Large intestine (tissue), 3 donors: Measurements from ENCODE around the gene TOMM7. TPM values are rescaled to one million over a fixed set of nuclear protein-coding genes. Genes with fewer than 3 reads are reported as not detected.
A peak's percentile ranks its signal among the peaks of the same experiment; 100 is the strongest.
"Not testable (repeated sequence)": the region's sequence is repeated elsewhere in the genome, so short reads cannot be mapped to it uniquely, and the experiment has no call there.

Source experiments
- DNase-seq, 2 donors: peaks; one replicate each; pipeline versions ENCODE4 v3.0.0 to v3.0.0-alpha.2; 2013
- H3K27ac ChIP-seq: one replicate; pipeline ENCODE4 v1.5.1; 2013; ENCODE audit warnings: low read length
- H3K27me3 ChIP-seq: 2 replicates; pipeline ENCODE4 v1.6.1; 2013; ENCODE audit warnings: low read length; ENCODE audit not compliant: control insufficient read depth, insufficient read depth
- H3K36me3 ChIP-seq: 2 replicates; pipeline ENCODE4 v1.6.1; 2013; ENCODE audit warnings: low read length; ENCODE audit not compliant: control insufficient read depth, insufficient read depth
- H3K4me1 ChIP-seq: one replicate; pipeline ENCODE4 v1.6.1; 2013; ENCODE audit warnings: low read length; ENCODE audit not compliant: control insufficient read depth, insufficient read depth
- H3K4me3 ChIP-seq: one replicate; pipeline ENCODE4 v1.5.1; 2013; ENCODE audit warnings: low read length
- H3K9me3 ChIP-seq: one replicate; pipeline ENCODE4 v1.6.1; 2013; ENCODE audit warnings: mild to moderate bottlenecking, low read depth, low read length, moderate library complexity; ENCODE audit not compliant: control insufficient read depth
- WGBS: methylation state at CpG from one replicate; pipeline ENCODE4 v1.1.5; 2013; ENCODE audit warnings: low lambda C conversion rate; ENCODE audit not compliant: insufficient coverage; 5-methylcytosine and 5-hydroxymethylcytosine counted together
- polyA plus RNA-seq: library from polyadenylated mRNA; unstranded; fragments of 120-200 nt; gene quantifications from one replicate; pipeline ENCODE4 v1.2.1, GENCODE V29; 2013

Gene TOMM7
- polyA plus RNA-seq, 1 donor = 536 TPM

DNA sequence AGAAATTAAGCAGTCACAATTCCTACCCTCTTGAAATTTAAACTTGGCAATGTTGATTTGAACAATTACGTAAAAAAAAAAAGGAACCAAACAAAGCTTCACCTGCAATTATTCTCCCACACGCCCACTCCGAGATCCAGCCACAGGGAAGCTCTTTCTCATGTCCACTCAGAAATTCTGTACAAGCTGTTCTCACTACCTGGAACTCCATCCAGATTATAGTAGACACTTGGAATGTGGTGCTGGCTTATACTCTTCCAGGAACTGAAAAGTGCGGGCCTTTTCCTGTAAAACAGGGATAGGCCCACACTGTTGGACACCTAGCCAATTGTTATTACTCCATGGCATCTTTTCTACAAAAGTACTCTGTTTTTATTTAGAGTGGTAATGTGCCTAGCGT is 20.3 kb upstream of the TOMM7 start:
- no peak for DNase-seq
- Histone ChIP-seq H3K36me3 (no peaks in the 10 kb centered on the region), H3K27me3 (no peaks in the 10 kb centered on the region), H3K27ac (no peak overlapping the region), H3K9me3 (no peaks in the 10 kb centered on the region), H3K4me3 (no peak overlapping the region), H3K4me1 (no peaks in the 10 kb centered on the region)
- WGBS = no CpG with 5 or more reads among the region's 5 CpGs

GRCh38 chr7:22842383-22842941 is 19.8 kb upstream of the TOMM7 start:
- WGBS = 83% methylated on average over 1 of the region's 6 CpGs
- Histone ChIP-seq H3K36me3 (no peaks in the 10 kb centered on the region), H3K27me3 (no peaks in the 10 kb centered on the region), H3K9me3 (no peaks in the 10 kb centered on the region), H3K4me1 (no peaks in the 10 kb centered on the region), H3K4me3 (no peak overlapping the region), H3K27ac (no peak overlapping the region)
- peak in 1 of 2 donors; percentile 66 for DNase-seq

- Histone ChIP-seq H3K9me3 (no peaks in the 10 kb centered on the region), H3K4me1 (no peaks in the 10 kb centered on the region), H3K27me3 (no peaks in the 10 kb centered on the region), H3K27ac (no peak overlapping the region), H3K4me3 (no peak overlapping the region), H3K36me3 (no peaks in the 10 kb centered on the region)
- whole genome bisulfite sequencing = 100% methylated on average over 1 of the region's 10 CpGs
- no peak for DNase-seq
Observed at GRCh38 chr7:22841954-22842353, 19.3 kb upstream of the TOMM7 start.

DNA sequence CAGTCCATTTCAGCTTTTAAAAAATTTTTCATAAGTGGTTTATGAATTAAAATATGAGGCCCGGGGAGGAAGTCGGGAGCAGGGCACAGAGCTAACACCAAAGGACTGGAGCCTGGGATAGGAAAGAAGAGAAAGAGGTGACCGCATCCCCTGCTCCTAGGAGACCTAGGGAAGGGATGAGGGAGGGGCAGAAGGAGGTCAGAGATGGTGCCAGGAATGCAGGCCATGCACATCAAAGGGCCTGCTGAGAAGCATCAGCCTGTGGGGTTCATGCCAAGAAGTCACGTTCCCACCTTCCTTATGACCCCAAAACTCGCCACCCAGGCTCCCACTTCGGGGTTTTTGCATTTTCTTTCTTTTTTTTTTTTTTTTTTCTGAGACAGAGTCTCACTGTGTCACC is 14.7 kb upstream of the TOMM7 start:
- no peak overlapping the region for H3K4me3 ChIP-seq
- H3K27ac ChIP-seq = no peak overlapping the region
- no peaks in the 10 kb centered on the region for H3K27me3 ChIP-seq
- no CpG with 5 or more reads among the region's 6 CpGs for WGBS
- H3K9me3 ChIP-seq = no peaks in the 10 kb centered on the region
- peaks cover 6% of the 10 kb centered on the region for H3K4me1 ChIP-seq
- no peak for DNase-seq
- no peaks in the 10 kb centered on the region for H3K36me3 ChIP-seq

DNA sequence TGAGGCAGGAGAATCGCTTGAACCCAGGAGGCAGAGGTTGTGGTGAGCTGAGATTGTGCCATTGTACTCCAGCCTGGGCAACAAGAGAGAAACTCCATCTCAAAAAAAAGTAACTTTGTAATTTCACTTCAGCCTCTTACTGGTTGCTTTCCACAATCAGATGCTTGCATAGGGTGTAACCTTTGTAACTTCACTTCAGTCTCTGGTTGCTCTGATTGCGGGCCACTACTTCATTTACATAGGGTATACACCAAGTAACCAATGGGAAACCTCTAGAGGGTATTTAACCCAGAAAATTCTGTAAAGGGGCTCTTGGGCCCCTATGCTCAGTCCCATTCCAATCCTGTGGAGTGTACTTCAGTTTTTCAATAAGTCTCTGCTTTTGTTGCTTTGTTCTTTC is 13.9 kb upstream of the TOMM7 start:
- not testable (repeated sequence) for H3K4me3 ChIP-seq, H3K9me3 ChIP-seq, H3K36me3 ChIP-seq, H3K27me3 ChIP-seq, H3K4me1 ChIP-seq, H3K27ac ChIP-seq
- WGBS = no CpG with 5 or more reads among the region's 2 CpGs
- peak in 1 of 2 donors; percentile 25 for DNase-seq

DNA sequence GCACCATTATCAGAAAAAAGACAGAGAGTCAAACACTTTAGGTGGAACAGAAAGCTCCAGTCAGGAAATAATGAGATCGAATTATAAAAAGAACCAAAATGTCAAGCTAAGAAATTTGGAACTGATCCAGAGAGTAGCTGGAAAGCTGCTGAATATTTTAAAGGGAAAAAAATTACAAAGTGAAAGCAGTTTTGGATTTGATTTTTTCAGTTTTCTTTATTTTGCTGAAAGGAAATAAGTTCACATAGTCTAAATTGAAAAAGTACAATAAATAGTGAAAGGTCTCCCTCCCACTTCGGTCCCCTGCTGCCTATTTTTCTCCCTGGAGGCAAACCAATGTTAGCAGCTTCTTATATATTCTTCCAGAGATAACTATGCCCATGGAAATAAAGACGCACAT is 11.3 kb upstream of the TOMM7 start:
- 81% methylated on average over 3 of the region's 3 CpGs for WGBS
- DNase-seq = no peak
- H3K27me3 ChIP-seq = no peaks in the 10 kb centered on the region
- no peaks in the 10 kb centered on the region for H3K9me3 ChIP-seq
- no peaks in the 10 kb centered on the region for H3K36me3 ChIP-seq
- H3K27ac ChIP-seq = no peak overlapping the region
- H3K4me1 ChIP-seq = peaks cover 6% of the 10 kb centered on the region
- H3K4me3 ChIP-seq = no peak overlapping the region

DNA sequence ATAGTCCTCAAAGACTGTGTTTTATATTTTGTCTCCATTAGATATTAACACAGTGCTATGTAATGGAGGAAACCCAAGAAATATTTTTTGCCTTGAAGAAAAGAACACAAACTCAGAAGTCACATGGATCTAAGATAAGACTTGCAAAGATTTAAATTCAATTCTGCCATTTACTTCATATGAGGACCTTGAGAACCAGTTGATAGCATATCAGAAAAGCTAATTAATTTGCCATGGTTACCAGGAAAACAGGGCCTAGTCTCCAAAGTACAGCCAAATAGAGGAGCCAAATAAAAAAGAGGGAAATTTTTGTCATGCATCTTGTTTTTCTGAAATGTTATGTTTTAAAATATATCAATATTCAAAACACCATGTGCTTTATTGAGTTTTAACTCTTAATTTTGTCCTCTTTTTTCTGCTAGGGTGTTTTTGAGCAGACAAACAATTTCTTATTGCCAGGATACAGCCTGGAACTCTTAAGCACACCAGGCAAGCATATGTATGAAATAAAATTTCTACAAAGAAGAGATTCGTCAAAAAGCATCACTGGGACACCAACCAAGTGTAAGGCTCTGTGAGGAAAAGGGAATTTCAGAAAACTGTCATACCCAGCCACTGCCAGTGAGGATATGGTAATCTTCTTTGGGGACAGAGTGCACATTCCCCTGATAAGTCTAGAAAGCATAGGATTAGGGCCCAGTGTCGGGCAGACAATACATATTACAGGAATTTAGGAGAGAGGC is 10.6 kb upstream of the TOMM7 start:
- WGBS = no CpG with 5 or more reads among the region's 2 CpGs
- Histone ChIP-seq H3K4me1 (peaks cover 6% of the 10 kb centered on the region), H3K9me3 (no peaks in the 10 kb centered on the region), H3K36me3 (no peaks in the 10 kb centered on the region), H3K27me3 (no peaks in the 10 kb centered on the region), H3K27ac (no peak overlapping the region), H3K4me3 (no peak overlapping the region)
- DNase-seq = peak in 1 of 2 donors; percentile 41

DNA sequence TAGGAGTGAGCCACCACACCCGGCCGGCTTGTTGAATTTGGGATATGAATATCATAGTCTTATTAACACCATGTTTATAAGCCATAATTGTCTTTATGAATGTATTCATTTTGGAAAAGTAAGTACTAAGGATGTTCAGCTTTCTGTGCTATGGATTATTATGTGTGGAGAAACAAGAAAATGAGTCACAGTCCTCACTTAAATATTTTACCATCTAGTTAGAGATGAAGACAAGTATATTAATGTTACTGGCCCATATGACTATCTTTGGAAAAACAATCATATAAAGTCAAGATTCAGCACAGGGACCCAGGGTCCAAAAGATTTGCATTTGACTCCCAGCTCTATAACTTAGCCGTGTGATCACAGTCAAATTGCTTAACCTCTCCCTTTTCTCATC is 9.8 kb upstream of the TOMM7 start:
- no peak overlapping the region for H3K27ac ChIP-seq
- no peak overlapping the region for H3K4me3 ChIP-seq
- H3K36me3 ChIP-seq = no peaks in the 10 kb centered on the region
- H3K27me3 ChIP-seq = no peaks in the 10 kb centered on the region
- no peaks in the 10 kb centered on the region for H3K9me3 ChIP-seq
- WGBS = 0% methylated on average over 1 of the region's 3 CpGs
- DNase-seq = no peak
- H3K4me1 ChIP-seq = peaks cover 6% of the 10 kb centered on the region

GRCh38 chr7:22831602-22832305 is 9.1 kb upstream of the TOMM7 start:
- H3K27me3 ChIP-seq = no peaks in the 10 kb centered on the region
- peaks cover 6% of the 10 kb centered on the region for H3K4me1 ChIP-seq
- DNase-seq = no peak
- H3K27ac ChIP-seq = no peak overlapping the region
- no CpG with 5 or more reads among the region's 5 CpGs for WGBS
- no peaks in the 10 kb centered on the region for H3K36me3 ChIP-seq
- H3K4me3 ChIP-seq = no peak overlapping the region
- H3K9me3 ChIP-seq = no peaks in the 10 kb centered on the region

DNA sequence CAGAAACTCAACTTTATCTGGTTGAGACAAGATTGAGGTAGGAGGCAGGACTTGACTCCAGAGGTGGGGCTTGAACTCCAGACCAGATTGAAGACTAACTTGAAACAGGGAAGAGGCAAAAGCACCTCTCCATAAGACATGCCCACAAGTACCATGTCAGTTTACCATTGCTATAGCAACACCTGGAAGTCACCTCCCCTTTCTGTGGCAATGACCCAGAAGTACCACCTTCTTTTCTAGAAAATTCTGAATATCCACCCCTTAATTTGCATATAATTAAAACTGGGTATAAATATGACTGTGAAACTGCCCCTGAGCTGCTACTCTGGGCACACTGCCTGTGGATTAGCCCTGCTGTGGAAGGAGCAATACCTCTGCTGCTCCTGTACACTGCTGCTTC is 4.9 kb upstream of the TOMM7 start:
- H3K9me3 ChIP-seq = no peaks in the 10 kb centered on the region
- H3K27ac ChIP-seq = no peak overlapping the region
- no peaks in the 10 kb centered on the region for H3K36me3 ChIP-seq
- no peak overlapping the region for H3K4me3 ChIP-seq
- no peak for DNase-seq
- no peaks in the 10 kb centered on the region for H3K4me1 ChIP-seq
- no peaks in the 10 kb centered on the region for H3K27me3 ChIP-seq
